GM13977 (cell line): Measurements from ENCODE around the gene PROC.

Experiments used
- DNase-seq: peaks from one replicate; pipeline ENCODE4 v3.0.0; 2012; ENCODE audit warnings: low spot score
- CTCF ChIP-seq: IDR thresholded peaks from 2 replicates; pipeline ENCODE4 v1.5.1; 2012; ENCODE audit warnings: mild to moderate bottlenecking, control low read depth; ENCODE audit not compliant: insufficient read depth; ENCODE audit errors: extremely low read depth, missing control alignments
- in situ Hi-C: fragments of 300-500 bp; cut with MboI; formaldehyde crosslinking; loops from one replicate; pipeline ENCODE4 v1.12.0; 2022; ENCODE audit warnings: low sequenced_read_pairs, low pct_unique_long_range_greater_than_20kb, mixed read lengths, inconsistent platforms; ENCODE audit not compliant: unreplicated experiment

PROC gene

DNA sequence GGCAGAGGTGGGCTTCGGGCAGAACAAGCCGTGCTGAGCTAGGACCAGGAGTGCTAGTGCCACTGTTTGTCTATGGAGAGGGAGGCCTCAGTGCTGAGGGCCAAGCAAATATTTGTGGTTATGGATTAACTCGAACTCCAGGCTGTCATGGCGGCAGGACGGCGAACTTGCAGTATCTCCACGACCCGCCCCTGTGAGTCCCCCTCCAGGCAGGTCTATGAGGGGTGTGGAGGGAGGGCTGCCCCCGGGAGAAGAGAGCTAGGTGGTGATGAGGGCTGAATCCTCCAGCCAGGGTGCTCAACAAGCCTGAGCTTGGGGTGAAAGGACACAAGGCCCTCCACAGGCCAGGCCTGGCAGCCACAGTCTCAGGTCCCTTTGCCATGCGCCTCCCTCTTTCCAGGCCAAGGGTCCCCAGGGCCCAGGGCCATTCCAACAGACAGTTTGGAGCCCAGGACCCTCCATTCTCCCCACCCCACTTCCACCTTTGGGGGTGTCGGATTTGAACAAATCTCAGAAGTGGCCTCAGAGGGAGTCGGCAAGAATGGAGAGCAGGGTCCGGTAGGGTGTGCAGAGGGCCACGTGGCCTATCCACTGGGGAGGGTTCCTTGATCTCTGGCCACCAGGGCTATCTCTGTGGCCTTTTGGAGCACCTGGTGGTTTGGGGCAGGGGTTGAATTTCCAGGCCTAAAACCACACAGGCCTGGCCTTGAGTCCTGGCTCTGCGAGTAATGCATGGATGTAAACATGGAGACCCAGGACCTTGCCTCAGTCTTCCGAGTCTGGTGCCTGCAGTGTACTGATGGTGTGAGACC is at the start of gene PROC:
Gene PROC, plus strand, starts transcription at position 128 of the 812 bp plus-strand sequence. CDS start 1,516 bp downstream, outside the sequence.
- TF ChIP-seq CTCF, result no peak
- in situ Hi-C loops, result no loop called here
- DNase-seq, result no peak

- in situ Hi-C loops, result no loop called here
- no peak for DNase-seq
- TF ChIP-seq CTCF, result no peak
Observed at GRCh38 chr2:127370010-127370409, 48.2 kb upstream of the PROC start.

DNA sequence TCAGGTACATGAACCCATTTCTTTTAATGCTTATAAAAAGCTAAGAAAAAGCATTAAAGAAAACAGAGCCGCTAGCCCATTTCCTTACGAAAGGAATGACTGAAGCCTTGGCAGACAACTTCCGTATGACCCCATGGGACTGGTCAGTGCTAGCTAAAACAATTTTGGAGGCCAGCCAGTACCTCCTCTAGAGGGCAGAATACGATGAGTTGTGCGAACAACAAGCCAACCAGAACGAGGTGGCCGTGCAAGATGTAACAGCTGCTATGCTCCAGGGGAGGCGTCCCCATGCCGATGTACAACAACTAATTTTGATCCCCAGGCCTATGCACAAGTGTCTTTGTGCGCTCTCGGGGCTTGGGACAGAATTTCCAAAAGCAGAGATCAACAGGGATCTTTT is 47.2 kb upstream of the PROC start:
- TF ChIP-seq CTCF, result no peak
- in situ Hi-C loops, result no loop called here
- DNase-seq, result no peak

- in situ Hi-C loops, result no loop called here
- no peak for TF ChIP-seq CTCF
- DNase-seq, result no peak
Observed at GRCh38 chr2:127373362-127374083, 44.7 kb upstream of the PROC start.

- no peak for TF ChIP-seq CTCF
- no peak for DNase-seq
- in situ Hi-C loops, result no loop called here
Observed at GRCh38 chr2:127376257-127376656, 42.0 kb upstream of the PROC start.

DNA sequence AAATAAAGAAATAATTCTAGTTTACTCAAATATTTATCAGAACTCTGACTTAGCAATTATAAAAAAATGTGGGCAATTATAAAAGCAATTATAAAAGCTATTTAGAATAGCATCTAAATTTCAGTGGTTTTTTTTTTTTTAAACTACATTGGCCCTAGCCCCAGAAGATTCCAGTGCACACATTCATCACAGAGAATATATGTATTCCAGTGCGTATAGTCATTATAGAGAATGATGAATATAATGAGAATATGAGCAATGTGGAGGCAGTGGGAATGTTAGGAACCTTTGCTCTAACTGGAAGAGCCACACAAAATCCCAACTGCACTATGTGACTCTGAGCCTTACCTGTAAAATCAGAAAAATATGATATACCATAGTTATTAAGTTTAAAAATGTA is 41.0 kb upstream of the PROC start:
- no peak for TF ChIP-seq CTCF
- in situ Hi-C loops, result no loop called here
- DNase-seq, result no peak
